Upper lobe of left lung (tissue), 6 donors: ENCODE data around the gene ST3GAL4. TPM values are rescaled to one million over a fixed set of nuclear protein-coding genes. Genes with fewer than 3 reads are reported as not detected.
A peak's percentile ranks its signal among the peaks of the same experiment; 100 is the strongest.

Source experiments
- ATAC-seq, 2 donors: fragments of 200-7000 bp; cut with Tn5 transposase; one replicate each; pipeline ENCODE4 v1.9.1; 2022; ENCODE audit warnings: mild to moderate bottlenecking in 2 of 2, moderate library complexity in 2 of 2; ENCODE audit not compliant: low FRiP score in 2 of 2
- DNase-seq, 2 donors: peaks; one replicate each; pipeline ENCODE4 v3.0.0-alpha.2; 2019 to 2020
- H3K27ac ChIP-seq, 4 donors: fragments of 200-600 bp; sonication (generic); one replicate each; pipeline ENCODE4 v1.5.1; 2016 to 2019
- H3K27me3 ChIP-seq, 4 donors: fragments of 200-600 bp; sonication (generic); one replicate each; pipeline ENCODE4 v1.5.1; 2017 to 2019
- H3K36me3 ChIP-seq, 4 donors: fragments of 200-600 bp; sonication (generic); one replicate each; pipeline ENCODE4 v1.5.1; 2016 to 2019
- H3K4me1 ChIP-seq, 4 donors: fragments of 200-600 bp; sonication (generic); one replicate each; pipeline ENCODE4 v1.5.1; 2018 to 2019
- H3K4me3 ChIP-seq, 4 donors: fragments of 200-600 bp; sonication (generic); one replicate each; pipeline ENCODE4 v1.5.1; 2017 to 2019; ENCODE audit warnings: mild to moderate bottlenecking in 2 of 4, moderate library complexity in 1 of 4
- H3K9me3 ChIP-seq, 4 donors: fragments of 200-600 bp; sonication (generic); one replicate each; pipeline ENCODE4 v1.5.1; 2018 to 2019
- CTCF ChIP-seq, 6 experiments: fragments of 450-650 bp in 4 of 6; fragments of 200-600 bp in 2 of 6; sonication (generic) in 2 of 6; IDR thresholded peaks; one replicate each; pipeline ENCODE4 v1.5.1; 2016 to 2019; ENCODE audit warnings: antibody characterized with exemption in 6 of 6
- EP300 ChIP-seq, 4 donors: sonication (generic); formaldehyde crosslinking; IDR thresholded peaks; one replicate each; pipeline ENCODE4 v1.5.1; 2017; ENCODE audit warnings: antibody characterized with exemption in 4 of 4, control low read depth in 2 of 4
- POLR2A ChIP-seq, 4 donors: fragments of 450-650 bp; IDR thresholded peaks; one replicate each; pipeline ENCODE4 v1.5.1; 2016 to 2017; ENCODE audit warnings: antibody characterized with exemption in 4 of 4, mild to moderate bottlenecking in 2 of 4
- POLR2AphosphoS5 ChIP-seq, 2 donors: sonication (generic); formaldehyde crosslinking; IDR thresholded peaks; one replicate each; pipeline ENCODE4 v1.5.1; 2017; ENCODE audit warnings: antibody characterized with exemption in 2 of 2
- WGBS, 2 donors: methylation state at CpG; one replicate each; pipeline ENCODE4 v1.1.5; 2017 to 2018; 5-methylcytosine and 5-hydroxymethylcytosine counted together
- total RNA-seq, 6 donors: library from RNA; depleted of rRNA in 4 of 6; stranded (reverse); fragments of >200 nt in 4 of 6; gene quantifications; one replicate each; pipeline versions ENCODE4 v1.1.0 to v1.2.1, GENCODE V29; 2016 to 2021
- donor health status: DM: no; HTN: no; CAD: no; lungs with moderate emphysema.
- donor health status: DM: no; HTN: yes; CAD: no; lungs with severe emphysema.

Gene ST3GAL4
- total RNA-seq, 6 donors from 2014 or later: 20.6 to 47.9 (median 34.0) TPM

- DNase-seq (no peak), ATAC-seq (no peak)
- peaks cover 15 to 29% (median 18%) of the 10 kb centered on the region in 4 donors for H3K4me1 ChIP-seq
- H3K36me3 ChIP-seq: no peaks in the 10 kb centered on the region
- no peak overlapping the region for H3K27ac ChIP-seq
- H3K9me3 ChIP-seq: no peaks in the 10 kb centered on the region
- TF ChIP-seq EP300 (IDR thresholded peaks at IDR 0.05): no peak
- no peak for TF ChIP-seq POLR2AphosphoS5 (IDR thresholded peaks at IDR 0.05)
- TF ChIP-seq POLR2A (IDR thresholded peaks at IDR 0.05): no peak
- no peak for TF ChIP-seq CTCF (IDR thresholded peaks at IDR 0.05)
- WGBS, 2 donors: 47 to 63% methylated on average over 5 of the region's 5 CpGs
- no peak overlapping the region for H3K4me3 ChIP-seq
- H3K27me3 ChIP-seq: no peaks in the 10 kb centered on the region
These were observed 34.9 kb downstream of the ST3GAL4 start for GRCh38 chr11:126390272-126390867.

GRCh38 chr11:126391286-126391954 is 35.9 kb downstream of the ST3GAL4 start:
- Histone ChIP-seq H3K4me1 (peaks cover 7 to 23% (median 11%) of the 10 kb centered on the region in 4 donors), H3K9me3 (no peaks in the 10 kb centered on the region), H3K27me3 (no peaks in the 10 kb centered on the region), H3K4me3 (no peak overlapping the region), H3K27ac (peak overlapping the region in 2 of 4 donors; percentile 36 to 40), H3K36me3 (no peaks in the 10 kb centered on the region)
- DNase-seq: no peak
- WGBS, 2 donors: 62 to 68% methylated on average over 5 to 7 of the region's 7 CpGs
- TF ChIP-seq POLR2A (IDR thresholded peaks at IDR 0.05) (no peak), EP300 (IDR thresholded peaks at IDR 0.05) (no peak), CTCF (IDR thresholded peaks at IDR 0.05) (no peak), POLR2AphosphoS5 (IDR thresholded peaks at IDR 0.05) (no peak)
- no peak for ATAC-seq

GRCh38 chr11:126391970-126392632 is 36.6 kb downstream of the ST3GAL4 start:
- peak in 1 of 2 donors; percentile 20 for ATAC-seq
- Histone ChIP-seq H3K27me3 (no peaks in the 10 kb centered on the region), H3K27ac (no peak overlapping the region), H3K9me3 (no peaks in the 10 kb centered on the region), H3K4me1 (peaks cover under 1 to 18% (median 5%) of the 10 kb centered on the region in 4 donors), H3K36me3 (no peaks in the 10 kb centered on the region), H3K4me3 (no peak overlapping the region)
- TF ChIP-seq POLR2A (IDR thresholded peaks at IDR 0.05) (no peak), CTCF (IDR thresholded peaks at IDR 0.05) (peak in 1 of 6 experiments; percentile 27)
- peak in 1 of 2 donors; percentile 56 for DNase-seq
- 41 to 69% methylated on average over 5 to 8 of the region's 8 CpGs for WGBS, 2 donors

GRCh38 chr11:126392633-126393013 is 37.1 kb downstream of the ST3GAL4 start:
- no peaks in the 10 kb centered on the region for H3K36me3 ChIP-seq
- ATAC-seq (no peak), DNase-seq (no peak)
- no peak for TF ChIP-seq EP300 (IDR thresholded peaks at IDR 0.05)
- TF ChIP-seq POLR2AphosphoS5 (IDR thresholded peaks at IDR 0.05): no peak
- no peak for TF ChIP-seq CTCF (IDR thresholded peaks at IDR 0.05)
- H3K9me3 ChIP-seq: no peaks in the 10 kb centered on the region
- no peak overlapping the region for H3K4me3 ChIP-seq
- 40 to 45% methylated on average over 4 of the region's 4 CpGs for WGBS, 2 donors
- peaks cover 0 to 16% (median 5%) of the 10 kb centered on the region in 4 donors for H3K4me1 ChIP-seq
- no peak overlapping the region for H3K27ac ChIP-seq
- H3K27me3 ChIP-seq: no peaks in the 10 kb centered on the region
